Activated T-cell treated with anti-CD3 and anti-CD28 coated beads, Interleukin-2, amount 50 U/mL, for 72 hours (primary cell): ENCODE data around the gene CHD5. TPM values are rescaled to one million over a fixed set of nuclear protein-coding genes. Genes with fewer than 3 reads are reported as not detected.
A peak's percentile ranks its signal among the peaks of the same experiment; 100 is the strongest.

ENCODE experiments used
- ATAC-seq, 2 donors: fragments of 150-1000 bp; cut with Tn5 transposase; replicated peaks in 1 of 2; 2 replicates each; pipeline ENCODE4 v1.10.0; 2021; ENCODE audit warnings: moderate library complexity in 2 of 2, mild to moderate bottlenecking in 1 of 2
- DNase-seq, 2 donors: peaks; one replicate each; pipeline ENCODE4 v3.0.0; 2021 to 2022; ENCODE audit warnings: mixed read lengths in 1 of 2
- H3K27ac Mint-ChIP-seq: one replicate; pipeline ENCODE4 v1.8.0; 2022; ENCODE audit warnings: mild to moderate bottlenecking, moderate library complexity, mixed read lengths
- H3K27me3 Mint-ChIP-seq: one replicate; pipeline ENCODE4 v1.8.0; 2022; ENCODE audit warnings: low read depth, mixed read lengths
- H3K36me3 Mint-ChIP-seq, 2 donors: one replicate each; pipeline ENCODE4 v1.8.0; 2022; ENCODE audit warnings: mixed read lengths in 2 of 2, mild to moderate bottlenecking in 1 of 2; ENCODE audit not compliant: insufficient read depth in 2 of 2
- H3K4me1 Mint-ChIP-seq: one replicate; pipeline ENCODE4 v1.8.0; 2022; ENCODE audit warnings: low read depth, mixed read lengths
- H3K4me3 Mint-ChIP-seq, 2 donors: one replicate each; pipeline ENCODE4 v1.8.0; 2022; ENCODE audit warnings: mild to moderate bottlenecking in 2 of 2, mixed read lengths in 2 of 2, moderate library complexity in 2 of 2
- H3K9me3 Mint-ChIP-seq, 2 donors: one replicate each; pipeline ENCODE4 v1.8.0; 2022; ENCODE audit warnings: mixed read lengths in 2 of 2
- total RNA-seq, 2 donors: library from RNA; stranded (reverse); gene quantifications; one replicate each; pipeline ENCODE4 v1.2.3, GENCODE V29; 2022

Gene CHD5
- total RNA-seq, 2 donors from 2014 or later: 0.16 to 0.31 TPM

- H3K9me3 Mint-ChIP-seq: peaks cover 0 to 3% of the 10 kb centered on the region in 2 donors
- no peak overlapping the region for H3K27ac Mint-ChIP-seq
- H3K36me3 Mint-ChIP-seq: no peaks in the 10 kb centered on the region
- H3K27me3 Mint-ChIP-seq: peaks cover 23% of the 10 kb centered on the region
- H3K4me3 Mint-ChIP-seq: no peak overlapping the region
- no peak for DNase-seq
- no peak for ATAC-seq
- H3K4me1 Mint-ChIP-seq: no peaks in the 10 kb centered on the region
Observed at GRCh38 chr1:6105218-6105679, 74.9 kb downstream of the CHD5 start.

- peaks cover 23% of the 10 kb centered on the region for H3K27me3 Mint-ChIP-seq
- no peaks in the 10 kb centered on the region for H3K4me1 Mint-ChIP-seq
- DNase-seq: no peak
- peaks cover 0 to 3% of the 10 kb centered on the region in 2 donors for H3K9me3 Mint-ChIP-seq
- ATAC-seq: peak in 1 of 2 donors; percentile 4
- H3K36me3 Mint-ChIP-seq: no peaks in the 10 kb centered on the region
- no peak overlapping the region for H3K27ac Mint-ChIP-seq
- no peak overlapping the region for H3K4me3 Mint-ChIP-seq
Observed at GRCh38 chr1:6104631-6105030, 75.5 kb downstream of the CHD5 start.

- Mint-ChIP-seq H3K4me3 (no peak overlapping the region), H3K27ac (no peak overlapping the region), H3K9me3 (peaks cover 0 to 3% of the 10 kb centered on the region in 2 donors), H3K4me1 (no peaks in the 10 kb centered on the region), H3K27me3 (peaks cover 22% of the 10 kb centered on the region), H3K36me3 (no peaks in the 10 kb centered on the region)
- ATAC-seq (peak; percentile 10 to 20), DNase-seq (no peak)
Observed at GRCh38 chr1:6103854-6104530, 76.1 kb downstream of the CHD5 start.

GRCh38 chr1:6103111-6103853 lies 76.8 kb downstream of the CHD5 start:
- H3K36me3 Mint-ChIP-seq: peaks cover 0 to 3% of the 10 kb centered on the region in 2 donors
- H3K9me3 Mint-ChIP-seq: peaks cover 0 to 3% of the 10 kb centered on the region in 2 donors
- peaks cover 15% of the 10 kb centered on the region for H3K27me3 Mint-ChIP-seq
- H3K27ac Mint-ChIP-seq: no peak overlapping the region
- DNase-seq (no peak), ATAC-seq (peak; percentile 16 to 25)
- H3K4me1 Mint-ChIP-seq: no peaks in the 10 kb centered on the region
- H3K4me3 Mint-ChIP-seq: no peak overlapping the region

GRCh38 chr1:6102532-6102845 lies 77.6 kb downstream of the CHD5 start:
- Mint-ChIP-seq H3K9me3 (peaks cover 0 to 3% of the 10 kb centered on the region in 2 donors), H3K4me3 (no peak overlapping the region), H3K4me1 (peaks cover 3% of the 10 kb centered on the region), H3K27me3 (peaks cover 7% of the 10 kb centered on the region), H3K27ac (peak overlapping the region; percentile 46), H3K36me3 (peaks cover 0 to 8% of the 10 kb centered on the region in 2 donors)
- DNase-seq (no peak), ATAC-seq (peak in 1 of 2 donors; percentile 2)

- DNase-seq (no peak), ATAC-seq (peak; percentile 11 to 12)
- H3K36me3 Mint-ChIP-seq: peaks cover 0 to 10% of the 10 kb centered on the region in 2 donors
- peak overlapping the region; percentile 73 for H3K27ac Mint-ChIP-seq
- H3K4me3 Mint-ChIP-seq: no peak overlapping the region
- H3K4me1 Mint-ChIP-seq: peaks cover 6% of the 10 kb centered on the region
- H3K9me3 Mint-ChIP-seq: no peaks in the 10 kb centered on the region
- H3K27me3 Mint-ChIP-seq: peaks cover 2% of the 10 kb centered on the region
Observed at GRCh38 chr1:6101826-6102531, 78.1 kb downstream of the CHD5 start.

GRCh38 chr1:6100861-6101783 lies 79.0 kb downstream of the CHD5 start:
- Mint-ChIP-seq H3K4me1 (peaks cover 6% of the 10 kb centered on the region), H3K27ac (no peak overlapping the region), H3K9me3 (no peaks in the 10 kb centered on the region), H3K4me3 (no peak overlapping the region), H3K27me3 (no peaks in the 10 kb centered on the region), H3K36me3 (peaks cover 0 to 10% of the 10 kb centered on the region in 2 donors)
- peak in 1 of 2 donors; percentile 18 for DNase-seq
- ATAC-seq: no peak

- Mint-ChIP-seq H3K9me3 (no peaks in the 10 kb centered on the region), H3K4me3 (no peak overlapping the region), H3K4me1 (peaks cover 6% of the 10 kb centered on the region), H3K27me3 (no peaks in the 10 kb centered on the region), H3K27ac (no peak overlapping the region), H3K36me3 (peaks cover 0 to 10% of the 10 kb centered on the region in 2 donors)
- ATAC-seq (no peak), DNase-seq (no peak)
Observed at GRCh38 chr1:6099787-6100765, 80.0 kb downstream of the CHD5 start.

GRCh38 chr1:6099297-6099696 lies 80.8 kb downstream of the CHD5 start:
- DNase-seq (no peak), ATAC-seq (no peak)
- Mint-ChIP-seq H3K4me3 (no peak overlapping the region), H3K4me1 (peaks cover 6% of the 10 kb centered on the region), H3K27me3 (no peaks in the 10 kb centered on the region), H3K27ac (no peak overlapping the region), H3K9me3 (no peaks in the 10 kb centered on the region), H3K36me3 (peaks cover 0 to 10% of the 10 kb centered on the region in 2 donors)

- Mint-ChIP-seq H3K9me3 (no peaks in the 10 kb centered on the region), H3K4me3 (no peak overlapping the region), H3K4me1 (peaks cover 6% of the 10 kb centered on the region), H3K27ac (peak overlapping the region; percentile 64), H3K36me3 (peaks cover 0 to 10% of the 10 kb centered on the region in 2 donors), H3K27me3 (no peaks in the 10 kb centered on the region)
- DNase-seq (no peak), ATAC-seq (no peak)
Observed at GRCh38 chr1:6098303-6099215, 81.6 kb downstream of the CHD5 start.

- Mint-ChIP-seq H3K4me1 (peaks cover 6% of the 10 kb centered on the region), H3K27me3 (no peaks in the 10 kb centered on the region), H3K27ac (peak overlapping the region; percentile 48), H3K9me3 (no peaks in the 10 kb centered on the region), H3K4me3 (no peak overlapping the region), H3K36me3 (peaks cover 0 to 10% of the 10 kb centered on the region in 2 donors)
- ATAC-seq (no peak), DNase-seq (no peak)
Observed at GRCh38 chr1:6097824-6098223, 82.3 kb downstream of the CHD5 start.
